Measurements from ENCODE around the gene SLC12A6. TPM values are rescaled to one million over a fixed set of nuclear protein-coding genes. Genes with fewer than 3 reads are reported as not detected.
A peak's percentile ranks its signal among the peaks of the same experiment; 100 is the strongest.

Gene SLC12A6
- total RNA-seq, 2 experiments from 2014 or later: 11.5 to 14.9 TPM

DNA sequence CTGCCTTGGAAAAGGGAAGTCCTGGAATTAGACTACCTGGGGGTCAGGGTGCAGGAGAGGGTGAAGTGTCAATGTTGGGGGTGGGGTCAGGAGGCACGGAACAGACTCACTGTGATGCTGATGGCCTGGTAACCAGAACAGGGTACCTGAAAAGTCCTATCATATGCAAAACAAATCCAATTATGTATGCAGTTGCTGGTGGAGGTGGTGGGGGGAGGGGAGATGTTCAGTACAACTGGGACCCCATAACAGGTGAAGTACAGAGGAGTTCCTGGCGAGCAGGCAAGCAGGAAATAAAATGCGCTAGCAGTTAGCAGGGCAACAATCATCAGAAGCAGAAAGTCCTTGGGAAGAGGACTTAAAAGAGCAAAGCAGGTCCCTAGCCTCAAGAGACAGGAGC, 123.4 kb downstream of the SLC12A6 start:
- Histone ChIP-seq H3K79me2 (ENCODE audit: insufficient read depth, low read depth, low read length) (peaks cover 4% of the 10 kb centered on the region), H3K36me3 (ENCODE audit: insufficient read depth, low read length) (no peaks in the 10 kb centered on the region), H3K27ac (ENCODE audit: low read depth, low read length, poor library complexity, severe bottlenecking) (no peak overlapping the region), H3K9me2 (ENCODE audit: insufficient read depth, low read length) (no peaks in the 10 kb centered on the region), H2AFZ (ENCODE audit: low read length) (no peak overlapping the region), H4K20me1 (ENCODE audit: insufficient read depth, low read length) (0 out of 2 replicates have a peak, but pooled peaks cover under 1% of the 10 kb centered on the region), H3K4me2 (ENCODE audit: low read length) (no peak overlapping the region), H3K9me3 (ENCODE audit: low read length) (no peaks in the 10 kb centered on the region), H3K4me1 (ENCODE audit: insufficient read depth, low read length, poor library complexity, severe bottlenecking) (peaks cover 5% of the 10 kb centered on the region), H3K4me3 (ENCODE audit: low read depth, low read length, poor library complexity, severe bottlenecking) (no peak overlapping the region)
- CTCF ChIA-PET (ENCODE audit: unreplicated experiment): no interaction called here
- intact Hi-C loops (cut with micrococcal nuclease; ENCODE audit: unreplicated experiment): loop anchor here (5.0 to 10.0 kb wide), 3 partner anchors 123 to 373 kb away; partner anchors contain the start of genes LPCAT4 and SLC12A6
- POLR2A ChIA-PET: interaction anchor here (1.0 kb wide), 1 partner anchor 103 kb away, joined by 3 read pairs; no protein-coding TSS in a partner anchor
- TF ChIP-seq, protein P1, sequence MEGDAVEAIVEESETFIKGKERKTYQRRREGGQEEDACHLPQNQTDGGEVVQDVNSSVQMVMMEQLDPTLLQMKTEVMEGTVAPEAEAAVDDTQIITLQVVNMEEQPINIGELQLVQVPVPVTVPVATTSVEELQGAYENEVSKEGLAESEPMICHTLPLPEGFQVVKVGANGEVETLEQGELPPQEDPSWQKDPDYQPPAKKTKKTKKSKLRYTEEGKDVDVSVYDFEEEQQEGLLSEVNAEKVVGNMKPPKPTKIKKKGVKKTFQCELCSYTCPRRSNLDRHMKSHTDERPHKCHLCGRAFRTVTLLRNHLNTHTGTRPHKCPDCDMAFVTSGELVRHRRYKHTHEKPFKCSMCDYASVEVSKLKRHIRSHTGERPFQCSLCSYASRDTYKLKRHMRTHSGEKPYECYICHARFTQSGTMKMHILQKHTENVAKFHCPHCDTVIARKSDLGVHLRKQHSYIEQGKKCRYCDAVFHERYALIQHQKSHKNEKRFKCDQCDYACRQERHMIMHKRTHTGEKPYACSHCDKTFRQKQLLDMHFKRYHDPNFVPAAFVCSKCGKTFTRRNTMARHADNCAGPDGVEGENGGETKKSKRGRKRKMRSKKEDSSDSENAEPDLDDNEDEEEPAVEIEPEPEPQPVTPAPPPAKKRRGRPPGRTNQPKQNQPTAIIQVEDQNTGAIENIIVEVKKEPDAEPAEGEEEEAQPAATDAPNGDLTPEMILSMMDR (conservative IDR thresholded peaks at IDR 0.05; ENCODE audit: low read length): no peak
- no peak for TF ChIP-seq EZH2phosphoT487 (IDR thresholded peaks at IDR 0.05; ENCODE audit: borderline replicate concordance, low read depth, low read length)
- BruUV-seq (replicated peaks): no TSS peak
- DNase-seq (ENCODE audit: low spot score): no peak

DNA sequence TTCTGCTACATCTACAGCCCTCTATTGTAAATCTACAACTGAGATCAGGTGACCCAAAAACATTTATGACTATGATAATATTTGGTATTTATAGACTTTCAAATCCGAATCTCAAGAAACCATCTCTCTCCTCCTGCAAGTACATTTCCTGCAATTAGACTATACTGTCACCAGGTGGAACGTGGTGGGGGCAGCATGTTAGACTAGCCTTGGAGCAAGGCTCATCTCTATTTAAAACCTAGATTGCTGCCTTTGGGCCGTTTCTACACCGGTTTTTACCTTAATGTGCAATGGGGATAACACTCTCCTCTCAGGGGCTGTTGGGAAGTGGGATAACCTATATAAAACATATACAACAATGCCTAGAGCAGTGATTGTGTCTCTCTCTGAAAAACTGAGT, 123.9 kb downstream of the SLC12A6 start:
- no peak overlapping the region for H2AFZ ChIP-seq (ENCODE audit: low read length)
- no peaks in the 10 kb centered on the region for H3K9me2 ChIP-seq (ENCODE audit: insufficient read depth, low read length)
- BruUV-seq (replicated peaks): no TSS peak
- peaks cover 7% of the 10 kb centered on the region for H3K4me1 ChIP-seq (ENCODE audit: insufficient read depth, low read length, poor library complexity, severe bottlenecking)
- H3K27ac ChIP-seq (ENCODE audit: low read depth, low read length, poor library complexity, severe bottlenecking): no peak overlapping the region
- DNase-seq (ENCODE audit: low spot score): no peak
- no peaks in the 10 kb centered on the region for H3K36me3 ChIP-seq (ENCODE audit: insufficient read depth, low read length)
- H3K4me2 ChIP-seq (ENCODE audit: low read length): no peak overlapping the region
- TF ChIP-seq EZH2phosphoT487 (IDR thresholded peaks at IDR 0.05; ENCODE audit: borderline replicate concordance, low read depth, low read length): no peak
- TF ChIP-seq, protein P1 (conservative IDR thresholded peaks at IDR 0.05; ENCODE audit: low read length): 0 out of 2 replicates have a peak, but pooled peaks have one; percentile 19
- H3K4me3 ChIP-seq (ENCODE audit: low read depth, low read length, poor library complexity, severe bottlenecking): no peak overlapping the region
- CTCF ChIA-PET (ENCODE audit: unreplicated experiment): no interaction called here
- H3K9me3 ChIP-seq (ENCODE audit: low read length): no peaks in the 10 kb centered on the region
- intact Hi-C loops (cut with micrococcal nuclease; ENCODE audit: unreplicated experiment): loop anchor here (5.0 to 10.0 kb wide), 3 partner anchors 124 to 374 kb away; partner anchors contain the start of genes LPCAT4 and SLC12A6
- POLR2A ChIA-PET: no interaction called here
- H4K20me1 ChIP-seq (ENCODE audit: insufficient read depth, low read length): 0 out of 2 replicates have a peak, but pooled peaks cover 4% of the 10 kb centered on the region
- H3K79me2 ChIP-seq (ENCODE audit: insufficient read depth, low read depth, low read length): peaks cover 8% of the 10 kb centered on the region
